ENCODE measurements around the gene TGFA.
A peak's percentile ranks its signal among the peaks of the same experiment; 100 is the strongest.

Gene TGFA

DNA sequence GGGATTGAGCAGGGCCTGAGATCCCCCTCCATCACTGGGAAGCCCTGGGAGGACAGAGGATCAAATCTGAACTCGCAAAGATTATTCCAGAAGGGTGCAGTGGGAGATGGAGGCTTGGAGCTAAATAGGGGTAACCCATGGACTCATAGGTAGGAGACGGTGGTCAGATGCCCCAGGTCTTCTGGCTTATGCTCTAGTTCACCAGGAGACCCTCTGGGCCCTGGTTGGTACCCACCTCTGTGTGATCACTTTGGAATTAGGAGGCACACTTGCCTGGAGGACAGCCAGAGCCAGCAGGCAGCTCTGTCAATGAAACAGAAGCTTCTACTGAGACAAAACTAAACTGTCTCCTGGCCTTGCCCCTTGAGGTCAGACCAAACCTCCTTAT is 110.6 kb downstream of the TGFA start:
- no peaks in the 10 kb centered on the region for H3K36me3 ChIP-seq (replicated peaks in 1 of 2; ENCODE audit: control insufficient read depth in 2 of 2, insufficient read depth in 2 of 2, low read length in 2 of 2)
- H3K23ac ChIP-seq (ENCODE audit: low read depth, low read length, poor library complexity), result no peak overlapping the region
- no peak overlapping the region for H2BK120ac ChIP-seq (ENCODE audit: low read depth, low read length)
- H3K79me1 ChIP-seq (ENCODE audit: low read depth, low read length), result no peaks in the 10 kb centered on the region
- H3K27me3 ChIP-seq (ENCODE audit: control insufficient read depth in 3 of 3, insufficient read depth in 3 of 3, low read depth in 1 of 3, low read length in 3 of 3), result peaks cover 0 to 6% (median 0%) of the 10 kb centered on the region in 3 experiments
- H3K9ac ChIP-seq (ENCODE audit: low read depth, low read length, poor library complexity), result no peak overlapping the region
- no peak overlapping the region for H2BK15ac ChIP-seq (ENCODE audit: low read length)
- peak overlapping the region; percentile 54 for H4K8ac ChIP-seq (ENCODE audit: low read depth, low read length)
- H3K4me2 ChIP-seq (ENCODE audit: insufficient read depth, low read length, poor library complexity, severe bottlenecking), result no peak overlapping the region
- H3K4me3 ChIP-seq (ENCODE audit: low read length in 2 of 2), result no peak overlapping the region
- no peaks in the 10 kb centered on the region for H3K9me3 ChIP-seq (replicated peaks in 1 of 2; ENCODE audit: control insufficient read depth in 2 of 2, insufficient read depth in 1 of 2, low read depth in 1 of 2, low read length in 2 of 2)
- H3K4ac ChIP-seq (ENCODE audit: low read length), result no peak overlapping the region
- no peak overlapping the region for H2AFZ ChIP-seq (ENCODE audit: low read length)
- WGBS, 2 donors (ENCODE audit: extremely low coverage in 2 of 2, insufficient read length in 2 of 2, insufficient replicate concordance in 1 of 2), result no CpG with 5 or more reads among the region's 2 CpGs
- no peak for DNase-seq (ENCODE audit: low spot score)
- no peak overlapping the region for H3K18ac ChIP-seq (ENCODE audit: low read length)
- no peak overlapping the region for H4K91ac ChIP-seq (ENCODE audit: low read depth, low read length, poor library complexity)
- H2BK5ac ChIP-seq (ENCODE audit: low read length), result no peak overlapping the region
- H3K14ac ChIP-seq (ENCODE audit: low read length), result no peak overlapping the region
- no peak overlapping the region for H3K27ac ChIP-seq (replicated peaks; ENCODE audit: low read length)
- H2BK12ac ChIP-seq (ENCODE audit: low read length), result no peak overlapping the region
- H3K4me1 ChIP-seq (ENCODE audit: control insufficient read depth in 2 of 2, insufficient read depth in 1 of 2, low read depth in 1 of 2, low read length in 2 of 2), result no peaks in the 10 kb centered on the region
- no peak overlapping the region for H2AK5ac ChIP-seq (ENCODE audit: low read depth, low read length)

DNA sequence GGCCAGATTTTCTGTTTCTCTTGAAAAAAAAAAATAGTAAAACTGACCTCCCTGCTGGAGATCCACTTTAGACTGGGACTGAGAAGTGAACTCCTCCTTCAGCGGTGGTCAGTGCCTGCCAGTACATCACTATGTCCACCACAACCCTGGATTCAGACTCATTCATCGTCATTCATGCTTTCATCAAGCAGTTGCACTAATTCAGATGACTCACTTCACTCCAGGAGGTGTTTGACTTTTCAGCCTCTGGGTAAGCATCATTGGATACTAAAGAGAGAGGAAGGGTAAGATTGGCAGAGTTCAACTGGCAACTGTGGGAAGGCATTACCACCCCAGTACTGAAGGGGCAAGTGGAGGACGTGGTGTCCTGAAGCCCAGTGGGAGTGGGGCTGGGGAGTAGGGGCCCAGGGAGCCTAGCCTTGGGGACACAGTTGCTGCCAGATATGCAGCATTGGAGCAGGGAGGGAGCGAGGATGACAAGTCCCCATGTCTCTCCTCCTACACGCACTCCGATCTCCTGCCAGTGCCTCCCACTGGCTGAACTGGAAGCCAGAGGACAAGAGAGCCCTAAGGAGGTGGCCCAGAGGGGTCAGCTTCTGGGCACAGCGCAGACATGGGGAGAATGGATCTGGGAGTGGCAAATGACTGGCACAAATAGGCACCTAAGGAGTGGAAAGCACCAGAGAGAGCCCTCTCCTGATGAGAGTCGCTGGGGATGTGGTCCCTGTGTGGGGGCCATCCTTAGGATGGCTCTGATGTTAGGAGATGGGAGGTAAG is 111.1 kb downstream of the TGFA start:
- Histone ChIP-seq H3K79me1 (ENCODE audit: low read depth, low read length) (no peaks in the 10 kb centered on the region), H2BK120ac (ENCODE audit: low read depth, low read length) (no peak overlapping the region), H3K4ac (ENCODE audit: low read length) (no peak overlapping the region), H3K4me3 (ENCODE audit: low read length in 2 of 2) (no peak overlapping the region), H3K9ac (ENCODE audit: low read depth, low read length, poor library complexity) (no peak overlapping the region), H3K36me3 (replicated peaks in 1 of 2; ENCODE audit: control insufficient read depth in 2 of 2, insufficient read depth in 2 of 2, low read length in 2 of 2) (no peaks in the 10 kb centered on the region), H2AK5ac (ENCODE audit: low read depth, low read length) (peak overlapping the region; percentile 60), H2AFZ (ENCODE audit: low read length) (no peak overlapping the region), H2BK15ac (ENCODE audit: low read length) (no peak overlapping the region), H2BK12ac (ENCODE audit: low read length) (no peak overlapping the region), H4K8ac (ENCODE audit: low read depth, low read length) (peak overlapping the region; percentile 54), H3K27me3 (ENCODE audit: control insufficient read depth in 3 of 3, insufficient read depth in 3 of 3, low read depth in 1 of 3, low read length in 3 of 3) (peaks cover 0 to 1% (median 0%) of the 10 kb centered on the region in 3 experiments), H3K27ac (replicated peaks; ENCODE audit: low read length) (no peak overlapping the region), H4K91ac (ENCODE audit: low read depth, low read length, poor library complexity) (no peak overlapping the region), H3K9me3 (replicated peaks in 1 of 2; ENCODE audit: control insufficient read depth in 2 of 2, insufficient read depth in 1 of 2, low read depth in 1 of 2, low read length in 2 of 2) (no peaks in the 10 kb centered on the region), H3K4me1 (ENCODE audit: control insufficient read depth in 2 of 2, insufficient read depth in 1 of 2, low read depth in 1 of 2, low read length in 2 of 2) (no peaks in the 10 kb centered on the region), H3K14ac (ENCODE audit: low read length) (peak overlapping the region; percentile 60), H2BK5ac (ENCODE audit: low read length) (no peak overlapping the region), H3K4me2 (ENCODE audit: insufficient read depth, low read length, poor library complexity, severe bottlenecking) (no peak overlapping the region), H3K23ac (ENCODE audit: low read depth, low read length, poor library complexity) (no peak overlapping the region), H3K18ac (ENCODE audit: low read length) (no peak overlapping the region)
- no CpG with 5 or more reads among the region's 8 CpGs for WGBS, 2 donors (ENCODE audit: extremely low coverage in 2 of 2, insufficient read length in 2 of 2, insufficient replicate concordance in 1 of 2)
- DNase-seq (ENCODE audit: low spot score), result no peak

DNA sequence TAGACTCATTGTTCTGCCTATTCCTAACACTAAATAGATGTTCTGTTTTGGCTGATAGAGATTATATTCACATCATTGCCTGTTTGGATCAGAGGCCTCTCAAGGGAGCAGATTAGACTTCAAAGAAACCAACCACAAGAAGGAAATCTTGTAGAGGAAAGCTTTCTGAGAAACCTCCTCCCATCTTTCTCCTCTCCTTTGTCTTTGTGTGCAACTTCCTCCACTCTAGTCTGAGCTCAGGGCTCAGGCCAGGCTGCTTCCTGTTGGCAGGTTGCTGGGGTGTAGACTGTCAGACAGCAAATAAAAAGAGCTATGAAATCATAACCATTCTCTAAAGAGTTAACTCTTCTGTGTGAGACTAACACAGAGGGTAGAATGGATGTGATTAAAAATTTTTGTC is 113.0 kb downstream of the TGFA start:
- no peak overlapping the region for H3K9ac ChIP-seq (ENCODE audit: low read depth, low read length, poor library complexity)
- no peak overlapping the region for H2AFZ ChIP-seq (ENCODE audit: low read length)
- peaks cover 0 to 2% (median 0%) of the 10 kb centered on the region in 3 experiments for H3K27me3 ChIP-seq (ENCODE audit: control insufficient read depth in 3 of 3, insufficient read depth in 3 of 3, low read depth in 1 of 3, low read length in 3 of 3)
- H4K91ac ChIP-seq (ENCODE audit: low read depth, low read length, poor library complexity), result no peak overlapping the region
- no peak overlapping the region for H3K23ac ChIP-seq (ENCODE audit: low read depth, low read length, poor library complexity)
- H3K4me2 ChIP-seq (ENCODE audit: insufficient read depth, low read length, poor library complexity, severe bottlenecking), result no peak overlapping the region
- H2BK120ac ChIP-seq (ENCODE audit: low read depth, low read length), result no peak overlapping the region
- no peaks in the 10 kb centered on the region for H3K36me3 ChIP-seq (replicated peaks in 1 of 2; ENCODE audit: control insufficient read depth in 2 of 2, insufficient read depth in 2 of 2, low read length in 2 of 2)
- H2BK12ac ChIP-seq (ENCODE audit: low read length), result no peak overlapping the region
- H2AK5ac ChIP-seq (ENCODE audit: low read depth, low read length), result no peak overlapping the region
- H3K4me3 ChIP-seq (ENCODE audit: low read length in 2 of 2), result no peak overlapping the region
- no peak overlapping the region for H3K14ac ChIP-seq (ENCODE audit: low read length)
- H4K8ac ChIP-seq (ENCODE audit: low read depth, low read length), result no peak overlapping the region
- no peak overlapping the region for H2BK5ac ChIP-seq (ENCODE audit: low read length)
- H3K4me1 ChIP-seq (ENCODE audit: control insufficient read depth in 2 of 2, insufficient read depth in 1 of 2, low read depth in 1 of 2, low read length in 2 of 2), result no peaks in the 10 kb centered on the region
- H3K9me3 ChIP-seq (replicated peaks in 1 of 2; ENCODE audit: control insufficient read depth in 2 of 2, insufficient read depth in 1 of 2, low read depth in 1 of 2, low read length in 2 of 2), result no peaks in the 10 kb centered on the region
- H3K18ac ChIP-seq (ENCODE audit: low read length), result no peak overlapping the region
- no peak overlapping the region for H3K4ac ChIP-seq (ENCODE audit: low read length)
- DNase-seq (ENCODE audit: low spot score), result no peak
- H3K27ac ChIP-seq (replicated peaks; ENCODE audit: low read length), result no peak overlapping the region
- H3K79me1 ChIP-seq (ENCODE audit: low read depth, low read length), result no peaks in the 10 kb centered on the region
- H2BK15ac ChIP-seq (ENCODE audit: low read length), result no peak overlapping the region

DNA sequence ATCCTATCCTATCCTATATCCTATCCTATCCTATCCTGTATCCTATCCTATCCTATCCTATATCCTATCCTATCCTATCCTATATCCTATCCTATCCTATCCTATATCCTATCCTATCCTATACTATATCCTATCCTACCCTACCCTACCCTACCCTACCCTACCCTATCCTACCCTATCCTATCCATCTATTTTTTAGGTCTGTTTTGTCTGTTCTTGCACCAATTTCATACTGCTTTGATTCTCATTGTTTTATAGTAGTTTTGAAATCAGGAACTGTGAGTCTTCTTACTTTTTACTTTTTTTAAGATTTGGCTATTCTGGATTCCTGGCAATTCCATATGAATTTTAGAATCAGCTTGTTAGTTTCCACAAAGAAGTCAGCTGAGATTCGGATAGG is 118.5 kb downstream of the TGFA start:
- no peak overlapping the region for H2BK15ac ChIP-seq (ENCODE audit: low read length)
- H3K9me3 ChIP-seq (replicated peaks in 1 of 2; ENCODE audit: control insufficient read depth in 2 of 2, insufficient read depth in 1 of 2, low read depth in 1 of 2, low read length in 2 of 2), result no peaks in the 10 kb centered on the region
- H2BK5ac ChIP-seq (ENCODE audit: low read length), result no peak overlapping the region
- no peak overlapping the region for H3K4ac ChIP-seq (ENCODE audit: low read length)
- H2BK120ac ChIP-seq (ENCODE audit: low read depth, low read length), result no peak overlapping the region
- no peak overlapping the region for H2AFZ ChIP-seq (ENCODE audit: low read length)
- H3K4me2 ChIP-seq (ENCODE audit: insufficient read depth, low read length, poor library complexity, severe bottlenecking), result no peak overlapping the region
- H4K8ac ChIP-seq (ENCODE audit: low read depth, low read length), result no peak overlapping the region
- no peak overlapping the region for H2BK12ac ChIP-seq (ENCODE audit: low read length)
- H3K18ac ChIP-seq (ENCODE audit: low read length), result no peak overlapping the region
- WGBS, 2 donors (ENCODE audit: extremely low coverage in 2 of 2, insufficient read length in 2 of 2, insufficient replicate concordance in 1 of 2), result no CpG with 5 or more reads among the region's 1 CpG
- no peaks in the 10 kb centered on the region for H3K4me1 ChIP-seq (ENCODE audit: control insufficient read depth in 2 of 2, insufficient read depth in 1 of 2, low read depth in 1 of 2, low read length in 2 of 2)
- no peak overlapping the region for H3K14ac ChIP-seq (ENCODE audit: low read length)
- no peaks in the 10 kb centered on the region for H3K79me1 ChIP-seq (ENCODE audit: low read depth, low read length)
- no peak overlapping the region for H2AK5ac ChIP-seq (ENCODE audit: low read depth, low read length)
- no peaks in the 10 kb centered on the region for H3K36me3 ChIP-seq (replicated peaks in 1 of 2; ENCODE audit: control insufficient read depth in 2 of 2, insufficient read depth in 2 of 2, low read length in 2 of 2)
- no peak overlapping the region for H3K9ac ChIP-seq (ENCODE audit: low read depth, low read length, poor library complexity)
- no peak for DNase-seq (ENCODE audit: low spot score)
- no peak overlapping the region for H3K27ac ChIP-seq (replicated peaks; ENCODE audit: low read length)
- peaks cover 0 to 2% (median 0%) of the 10 kb centered on the region in 3 experiments for H3K27me3 ChIP-seq (ENCODE audit: control insufficient read depth in 3 of 3, insufficient read depth in 3 of 3, low read depth in 1 of 3, low read length in 3 of 3)
- H3K4me3 ChIP-seq (ENCODE audit: low read length in 2 of 2), result no peak overlapping the region
- no peak overlapping the region for H4K91ac ChIP-seq (ENCODE audit: low read depth, low read length, poor library complexity)
- H3K23ac ChIP-seq (ENCODE audit: low read depth, low read length, poor library complexity), result no peak overlapping the region
